Measurements from ENCODE around the gene SPEG.

SPEG gene

GRCh38 chr2:219524817-219525216, 90.2 kb downstream of the SPEG start:
- in situ Hi-C loops (cut with HindIII; ENCODE audit: low sequenced_read_pairs): no loop called here

DNA sequence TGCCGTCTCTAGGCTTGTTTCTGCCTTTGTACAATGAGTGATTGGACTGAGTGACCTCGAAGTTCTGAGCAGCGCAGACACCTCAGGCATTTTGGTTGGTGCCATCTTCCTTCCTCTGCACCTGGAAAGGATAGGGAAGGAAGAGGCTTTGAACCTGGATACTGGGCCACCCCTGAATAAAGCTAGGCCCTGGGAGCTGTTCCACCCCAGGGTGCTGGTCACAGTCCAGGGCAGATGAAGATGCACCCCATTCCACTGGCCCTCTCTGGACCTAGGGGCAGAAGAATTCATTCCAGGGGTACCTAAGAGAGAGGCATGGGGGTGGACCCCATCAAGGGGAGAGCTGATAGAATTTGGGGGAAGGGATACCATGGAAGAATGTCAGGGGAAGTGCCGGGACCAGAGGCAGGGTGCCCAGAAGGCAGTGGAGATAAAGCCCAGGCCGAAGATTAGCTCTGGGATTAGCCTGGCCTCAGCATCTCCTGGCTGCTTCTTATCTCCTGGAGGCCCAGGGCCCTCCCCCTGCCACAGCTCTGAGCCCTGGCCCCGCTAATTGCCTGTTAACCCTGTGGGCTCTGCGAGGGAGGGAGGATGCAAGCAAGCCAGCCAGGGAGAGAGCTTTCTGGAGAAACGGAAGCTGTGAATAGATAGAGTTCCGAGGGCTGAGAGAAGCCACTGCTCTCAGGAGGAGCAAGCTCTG, 91.0 kb downstream of the SPEG start:
- in situ Hi-C loops (cut with HindIII; ENCODE audit: low sequenced_read_pairs): no loop called here

- in situ Hi-C loops (cut with HindIII; ENCODE audit: low sequenced_read_pairs): no loop called here
Observed at GRCh38 chr2:219526320-219527075, 91.9 kb downstream of the SPEG start.

GRCh38 chr2:219527076-219527394, 92.4 kb downstream of the SPEG start:
- in situ Hi-C loops (cut with HindIII; ENCODE audit: low sequenced_read_pairs): no loop called here

DNA sequence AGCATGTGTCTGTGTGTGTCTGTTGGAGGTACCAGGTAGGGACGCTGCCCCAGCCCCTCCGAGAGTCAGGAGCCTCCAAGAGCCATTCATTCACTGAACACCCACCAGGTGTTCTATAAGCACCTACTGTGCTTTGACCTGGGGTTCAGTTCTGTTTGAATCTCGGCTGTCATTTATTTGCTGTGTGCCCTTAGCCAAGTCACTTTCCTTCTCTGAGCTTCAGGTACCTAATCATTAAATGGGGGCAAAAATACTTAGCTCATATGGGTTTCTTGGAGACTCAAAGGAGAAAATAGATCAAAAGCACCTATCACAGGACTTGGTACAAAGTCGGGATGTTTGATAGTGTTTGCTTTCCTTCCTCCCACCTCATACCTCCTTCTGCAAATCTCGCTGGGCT, 92.8 kb downstream of the SPEG start:
- in situ Hi-C loops (cut with HindIII; ENCODE audit: low sequenced_read_pairs): no loop called here

- in situ Hi-C loops (cut with HindIII; ENCODE audit: low sequenced_read_pairs): no loop called here
Observed at GRCh38 chr2:219530048-219530963, 95.7 kb downstream of the SPEG start.

DNA sequence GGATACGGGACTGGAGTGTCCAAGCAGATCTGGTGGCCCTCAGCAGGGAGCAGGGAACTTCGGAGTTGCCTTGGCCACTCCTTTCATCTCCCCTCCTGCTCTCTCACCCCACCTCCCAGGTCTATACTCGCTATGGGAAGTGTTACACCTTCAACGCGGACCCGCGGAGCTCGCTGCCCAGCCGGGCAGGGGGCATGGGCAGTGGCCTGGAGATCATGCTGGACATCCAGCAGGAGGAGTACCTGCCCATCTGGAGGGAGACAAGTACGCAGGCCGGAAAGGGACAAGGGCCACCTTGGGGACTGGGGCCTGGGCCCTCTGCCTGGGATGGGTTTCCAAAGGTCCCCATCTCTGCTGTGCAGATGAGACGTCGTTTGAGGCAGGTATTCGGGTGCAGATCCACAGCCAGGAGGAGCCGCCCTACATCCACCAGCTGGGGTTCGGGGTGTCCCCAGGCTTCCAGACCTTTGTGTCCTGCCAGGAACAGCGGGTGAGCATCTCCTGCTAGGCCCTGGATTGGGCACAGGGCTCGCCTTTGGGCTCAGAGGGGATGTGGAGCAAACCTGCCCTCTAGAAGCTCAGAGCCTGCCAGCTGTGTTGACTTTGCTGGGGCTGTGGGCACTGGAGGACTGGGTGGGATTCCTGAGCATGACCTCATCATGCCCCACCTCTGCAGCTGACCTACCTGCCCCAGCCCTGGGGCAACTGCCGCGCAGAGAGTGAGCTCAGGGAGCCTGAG, 97.2 kb downstream of the SPEG start:
- in situ Hi-C loops (cut with HindIII; ENCODE audit: low sequenced_read_pairs): no loop called here

GRCh38 chr2:219532378-219532649, 97.7 kb downstream of the SPEG start:
- in situ Hi-C loops (cut with HindIII; ENCODE audit: low sequenced_read_pairs): no loop called here

DNA sequence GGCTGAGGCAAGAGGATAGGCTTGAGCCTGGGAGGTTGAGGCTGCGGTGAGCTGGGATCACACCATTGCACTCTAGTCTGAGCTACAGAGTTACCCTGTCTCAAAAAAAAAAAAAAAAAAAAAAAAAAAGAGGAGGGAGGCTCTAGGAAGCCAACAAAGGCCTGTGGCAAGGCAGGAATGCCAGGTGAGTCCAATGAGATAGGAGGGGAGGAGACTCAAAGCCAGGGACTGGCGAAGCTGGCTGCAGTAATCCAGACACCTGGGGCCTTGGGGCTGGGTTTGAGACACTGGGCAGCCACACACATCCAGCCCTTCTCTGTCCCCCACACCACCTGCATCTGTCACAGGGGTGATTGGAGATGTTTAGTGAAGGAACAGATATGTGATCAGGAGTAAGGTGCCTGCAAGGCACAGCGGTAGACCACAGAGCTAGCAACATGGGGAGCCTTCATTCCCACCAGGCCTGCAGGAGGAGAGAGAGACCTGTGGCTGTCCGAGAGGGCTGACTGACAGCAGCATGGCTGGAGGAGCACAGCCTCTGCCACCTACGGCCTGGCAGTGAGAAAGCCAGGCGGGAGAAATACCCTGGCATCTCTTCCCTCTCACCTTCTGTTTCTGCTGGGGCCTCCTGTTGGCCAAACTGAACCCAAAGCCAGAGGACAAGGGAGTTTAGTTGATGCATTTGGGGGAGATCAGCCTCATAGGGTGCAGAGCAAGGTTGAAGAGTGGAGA, 99.5 kb downstream of the SPEG start:
- in situ Hi-C loops (cut with HindIII; ENCODE audit: low sequenced_read_pairs): no loop called here

GRCh38 chr2:219536425-219536824, 101.8 kb downstream of the SPEG start:
- in situ Hi-C loops (cut with HindIII; ENCODE audit: low sequenced_read_pairs): no loop called here

- in situ Hi-C loops (cut with HindIII; ENCODE audit: low sequenced_read_pairs): no loop called here
Observed at GRCh38 chr2:219536967-219537366, 102.3 kb downstream of the SPEG start.

DNA sequence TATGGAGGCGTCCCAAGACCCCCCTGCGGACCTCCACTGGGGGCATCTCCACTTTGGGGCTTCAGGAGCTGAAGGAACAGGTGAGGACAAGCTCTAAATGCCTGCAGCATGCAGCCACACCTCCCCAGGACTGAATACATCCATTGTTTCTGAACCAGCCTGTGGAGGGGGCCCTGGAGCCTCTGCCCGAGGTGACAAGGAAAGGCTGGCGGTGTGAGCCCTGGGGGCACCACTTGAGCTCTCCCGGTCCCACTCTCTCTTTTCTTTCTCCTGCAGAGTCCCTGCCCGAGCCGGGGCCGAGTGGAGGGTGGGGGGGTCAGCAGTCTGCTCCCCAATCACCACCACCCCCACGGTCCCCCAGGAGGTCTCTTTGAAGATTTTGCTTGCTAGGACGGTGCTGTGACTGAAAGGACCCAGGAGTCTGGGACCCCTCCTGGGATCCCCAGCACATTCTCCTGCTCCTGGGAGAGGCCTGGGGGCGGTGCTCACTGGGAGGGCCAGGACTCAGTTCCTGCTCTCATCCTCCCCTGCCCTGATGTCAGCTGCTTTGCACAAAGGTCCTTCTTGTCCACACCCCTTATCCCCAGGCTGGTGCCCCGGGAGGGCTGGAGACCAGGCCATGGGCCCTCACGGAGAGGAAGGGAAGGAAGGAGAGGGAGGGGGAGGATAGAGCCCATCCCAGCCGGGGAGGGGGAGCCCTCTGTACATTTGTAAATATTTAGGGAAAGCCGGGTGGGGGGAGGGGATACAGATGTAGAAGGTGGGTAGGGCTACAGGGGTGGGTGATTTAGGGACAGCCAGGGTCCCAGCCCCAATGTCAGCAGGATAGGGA, 103.2 kb downstream of the SPEG start:
- in situ Hi-C loops (cut with HindIII; ENCODE audit: low sequenced_read_pairs): no loop called here

DNA sequence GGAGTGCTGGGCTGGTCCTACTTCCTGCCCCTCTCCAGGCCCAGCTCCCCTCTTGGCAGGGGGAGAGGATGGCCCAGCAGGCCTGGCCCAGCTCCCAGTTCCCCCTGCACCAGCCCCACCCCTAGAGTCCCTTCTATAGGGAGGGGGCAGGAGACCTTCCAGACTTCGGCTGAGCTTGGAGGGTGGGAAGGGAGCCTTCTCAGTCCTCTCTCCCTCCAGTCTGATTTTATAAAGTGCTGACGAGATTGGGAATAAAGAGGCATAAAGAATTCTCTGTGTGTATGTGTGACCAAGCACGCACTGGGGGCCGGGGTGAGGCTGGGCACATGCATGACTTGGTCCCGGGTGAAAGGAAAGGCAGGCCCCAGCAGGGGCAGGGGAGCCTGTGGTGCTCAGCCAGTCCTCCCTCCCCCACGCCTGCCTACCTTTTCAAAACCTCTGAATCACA, 103.9 kb downstream of the SPEG start:
- in situ Hi-C loops (cut with HindIII; ENCODE audit: low sequenced_read_pairs): no loop called here

GRCh38 chr2:219538956-219539788, 104.5 kb downstream of the SPEG start:
- in situ Hi-C loops (cut with HindIII; ENCODE audit: low sequenced_read_pairs): no loop called here

DNA sequence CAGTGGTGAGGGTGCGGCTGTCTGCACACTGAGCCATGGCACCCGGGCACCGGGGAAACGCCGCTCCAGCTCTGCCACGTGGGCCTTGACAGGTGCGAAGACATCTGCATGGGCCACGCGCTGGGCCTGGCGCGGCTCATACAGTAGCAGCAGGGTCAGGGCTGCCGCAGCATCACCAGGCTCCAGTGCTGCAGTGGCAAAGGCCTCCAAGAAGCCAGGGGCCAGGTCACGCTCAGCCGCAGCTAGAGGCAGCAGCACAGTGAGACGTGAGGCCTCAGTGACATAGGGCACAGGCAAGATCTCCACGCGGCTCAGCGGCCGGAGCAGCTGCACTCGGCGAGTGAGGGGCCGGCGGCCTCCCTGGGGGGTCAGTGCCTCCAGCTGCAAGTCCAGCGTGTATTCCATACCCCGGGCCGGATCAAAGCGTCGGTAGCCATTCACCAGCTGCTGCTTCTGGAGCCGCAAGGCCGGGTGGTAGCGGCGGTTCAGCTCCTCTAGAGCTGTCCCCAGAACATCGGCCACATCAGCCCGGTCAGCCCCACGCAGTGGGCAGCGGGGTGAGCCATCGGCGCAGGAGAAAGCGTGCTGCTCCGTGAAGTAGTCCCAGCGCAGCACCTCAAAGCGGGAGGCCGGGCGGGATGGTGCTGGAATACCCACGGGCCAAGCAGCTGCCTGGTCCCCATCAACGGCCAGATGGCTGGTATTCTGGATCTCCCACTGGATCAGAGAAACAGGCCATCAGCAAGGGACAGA, 105.5 kb downstream of the SPEG start:
- in situ Hi-C loops (cut with HindIII; ENCODE audit: low sequenced_read_pairs): loop anchor here (5.0 kb wide), 3 partner anchors 38 to 107 kb away; no protein-coding TSS in a partner anchor

DNA sequence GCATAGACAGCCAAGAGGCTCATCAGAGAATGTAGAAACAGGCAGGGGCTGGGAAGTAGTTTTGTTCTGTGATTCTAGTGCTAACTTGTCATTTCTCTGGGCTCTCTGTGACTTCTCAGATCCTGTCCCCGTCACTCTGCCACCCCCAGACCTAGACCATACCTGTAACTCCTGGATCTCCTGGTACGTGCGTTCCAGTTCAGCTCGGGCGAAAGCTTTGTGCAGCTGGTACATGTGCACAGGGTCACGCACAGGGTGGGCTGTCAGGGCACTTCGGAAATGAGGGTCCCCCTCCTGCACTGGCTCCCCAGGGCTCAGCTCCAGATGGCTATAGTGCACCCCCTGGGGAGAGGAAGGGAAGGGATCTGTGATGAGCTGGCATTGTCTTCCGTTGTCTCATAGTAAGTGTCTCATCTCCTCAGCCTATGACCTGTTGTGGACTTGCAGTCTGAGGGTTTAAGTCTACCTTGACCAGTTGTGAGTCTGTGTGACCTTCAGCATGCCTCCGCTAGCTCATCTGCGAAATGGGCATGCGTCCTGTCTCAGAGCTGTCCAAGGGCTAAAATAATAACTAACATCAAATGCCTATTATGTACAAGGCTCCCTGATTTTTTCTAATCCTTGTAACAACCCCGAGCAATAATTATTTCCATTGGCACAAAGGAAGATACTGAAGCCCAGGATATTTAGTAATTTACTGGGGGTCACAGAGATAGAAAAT, 106.3 kb downstream of the SPEG start:
- in situ Hi-C loops (cut with HindIII; ENCODE audit: low sequenced_read_pairs): loop anchor here (5.0 kb wide), 3 partner anchors 39 to 106 kb away; no protein-coding TSS in a partner anchor

GRCh38 chr2:219541611-219542180, 107.1 kb downstream of the SPEG start:
- in situ Hi-C loops (cut with HindIII; ENCODE audit: low sequenced_read_pairs): loop anchor here (5.0 kb wide), 3 partner anchors 39 to 106 kb away; no protein-coding TSS in a partner anchor
